HG03558 (cell line): ENCODE results near the gene RGS7.
"Not testable (repeated sequence)": the region's sequence is repeated elsewhere in the genome, so short reads cannot be mapped to it uniquely, and the experiment has no call there.

Experiments
- ATAC-seq: cut with Tn5 transposase; IDR thresholded peaks from one replicate; pipeline ENCODE4 v1.9.1; 2021; ENCODE audit warnings: moderate number of reproducible peaks; ENCODE audit not compliant: unreplicated experiment; ENCODE audit errors: extremely low read depth

The RGS7 gene

GRCh38 chr1:241097479-241097878 is 259.5 kb downstream of the RGS7 start:
- ATAC-seq: no peak

GRCh38 chr1:241096982-241097381 is 260.0 kb downstream of the RGS7 start:
- ATAC-seq: no peak

GRCh38 chr1:241095847-241096246 is 261.2 kb downstream of the RGS7 start:
- ATAC-seq: no peak

- ATAC-seq: no peak
These were observed 266.2 kb downstream of the RGS7 start for GRCh38 chr1:241090798-241091197.

- ATAC-seq: not testable (repeated sequence)
These were observed 267.9 kb downstream of the RGS7 start for GRCh38 chr1:241089066-241089465.

- not testable (repeated sequence) for ATAC-seq
These were observed 268.9 kb downstream of the RGS7 start for GRCh38 chr1:241088075-241088474.

GRCh38 chr1:241086686-241087085 is 270.3 kb downstream of the RGS7 start:
- ATAC-seq: no peak

GRCh38 chr1:241083285-241083684 is 273.7 kb downstream of the RGS7 start:
- no peak for ATAC-seq

GRCh38 chr1:241081473-241081872 is 275.5 kb downstream of the RGS7 start:
- ATAC-seq: no peak

- no peak for ATAC-seq
These were observed 277.5 kb downstream of the RGS7 start for GRCh38 chr1:241079459-241079858.

- ATAC-seq: no peak
These were observed 278.0 kb downstream of the RGS7 start for GRCh38 chr1:241079047-241079446.

- ATAC-seq: no peak
These were observed 279.4 kb downstream of the RGS7 start for GRCh38 chr1:241077386-241078147.

- ATAC-seq: no peak
These were observed 282.5 kb downstream of the RGS7 start for GRCh38 chr1:241074507-241074906.

- ATAC-seq: no peak
These were observed 288.6 kb downstream of the RGS7 start for GRCh38 chr1:241068359-241068758.

GRCh38 chr1:241063276-241063675 is 293.7 kb downstream of the RGS7 start:
- no peak for ATAC-seq

- ATAC-seq: no peak
These were observed 295.9 kb downstream of the RGS7 start for GRCh38 chr1:241061062-241061461.

GRCh38 chr1:241048622-241049021 is 308.4 kb downstream of the RGS7 start:
- no peak for ATAC-seq

- ATAC-seq: no peak
These were observed 311.3 kb downstream of the RGS7 start for GRCh38 chr1:241045659-241046058.

GRCh38 chr1:241034203-241034936 is 322.6 kb downstream of the RGS7 start:
- ATAC-seq: no peak

GRCh38 chr1:241024834-241025233 is 332.2 kb downstream of the RGS7 start:
- no peak for ATAC-seq

- ATAC-seq: no peak
These were observed 334.6 kb downstream of the RGS7 start for GRCh38 chr1:241022366-241022765.
